ENCODE measurements around the gene RNF5.

The RNF5 gene

DNA sequence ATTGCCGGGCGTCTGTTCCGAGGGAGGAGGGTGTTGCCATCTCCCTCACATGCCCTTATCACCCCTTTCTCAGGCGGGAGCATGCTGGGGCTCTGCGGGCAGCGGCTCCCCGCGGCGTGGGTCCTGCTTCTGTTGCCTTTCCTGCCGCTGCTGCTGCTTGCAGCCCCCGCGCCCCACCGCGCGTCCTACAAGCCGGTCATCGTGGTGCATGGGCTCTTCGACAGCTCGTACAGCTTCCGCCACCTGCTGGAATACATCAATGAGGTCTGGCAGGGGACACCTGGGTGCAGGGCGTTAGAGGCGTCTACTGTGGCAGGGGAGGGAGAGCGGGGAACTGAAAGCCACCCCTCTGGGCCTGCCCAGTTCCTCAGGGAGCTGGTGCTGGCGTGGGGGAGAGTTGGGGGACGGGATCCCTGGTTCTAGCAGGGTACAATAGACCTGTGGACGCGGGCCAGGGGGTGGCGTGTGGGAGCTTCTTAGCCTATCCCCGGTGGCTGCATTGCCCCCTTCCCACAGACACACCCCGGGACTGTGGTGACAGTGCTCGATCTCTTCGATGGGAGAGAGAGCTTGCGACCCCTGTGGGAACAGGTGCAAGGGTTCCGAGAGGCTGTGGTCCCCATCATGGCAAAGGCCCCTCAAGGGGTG lies 23.6 kb upstream of the RNF5 start:
- peak overlapping the region; percentile 60 for H3K4me3 ChIP-seq (replicated peaks; ENCODE audit: low read depth, low read length)

DNA sequence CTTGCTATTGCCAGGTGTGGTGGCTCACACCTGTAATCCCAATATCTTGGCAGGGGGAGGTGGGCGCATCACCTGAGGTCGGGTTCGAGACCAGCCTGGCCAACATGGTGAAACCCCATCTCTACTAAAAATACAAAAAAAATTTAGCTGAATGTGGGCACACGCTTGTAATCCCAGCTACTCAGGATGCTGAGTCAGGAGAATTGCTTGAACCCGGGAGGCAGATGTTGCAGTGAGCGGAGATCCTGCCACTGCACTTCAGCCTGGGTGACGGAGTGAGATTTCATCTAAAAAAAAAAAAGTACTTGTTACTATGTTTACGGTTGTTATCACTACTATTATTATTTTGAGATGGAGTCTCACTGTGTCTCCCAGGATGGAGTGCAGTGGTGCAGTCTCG lies 21.3 kb upstream of the RNF5 start:
- no peaks in the 10 kb centered on the region; the same call in none of the 2 replicates for H3K27me3 ChIP-seq (replicated peaks; ENCODE audit: control insufficient read depth, insufficient read depth, low read length)
- H3K4me3 ChIP-seq (replicated peaks; ENCODE audit: low read depth, low read length), result no peak overlapping the region
- DNase-seq (ENCODE audit: extremely low read depth, insufficient read length), result no peak
- TF ChIP-seq, protein P1, sequence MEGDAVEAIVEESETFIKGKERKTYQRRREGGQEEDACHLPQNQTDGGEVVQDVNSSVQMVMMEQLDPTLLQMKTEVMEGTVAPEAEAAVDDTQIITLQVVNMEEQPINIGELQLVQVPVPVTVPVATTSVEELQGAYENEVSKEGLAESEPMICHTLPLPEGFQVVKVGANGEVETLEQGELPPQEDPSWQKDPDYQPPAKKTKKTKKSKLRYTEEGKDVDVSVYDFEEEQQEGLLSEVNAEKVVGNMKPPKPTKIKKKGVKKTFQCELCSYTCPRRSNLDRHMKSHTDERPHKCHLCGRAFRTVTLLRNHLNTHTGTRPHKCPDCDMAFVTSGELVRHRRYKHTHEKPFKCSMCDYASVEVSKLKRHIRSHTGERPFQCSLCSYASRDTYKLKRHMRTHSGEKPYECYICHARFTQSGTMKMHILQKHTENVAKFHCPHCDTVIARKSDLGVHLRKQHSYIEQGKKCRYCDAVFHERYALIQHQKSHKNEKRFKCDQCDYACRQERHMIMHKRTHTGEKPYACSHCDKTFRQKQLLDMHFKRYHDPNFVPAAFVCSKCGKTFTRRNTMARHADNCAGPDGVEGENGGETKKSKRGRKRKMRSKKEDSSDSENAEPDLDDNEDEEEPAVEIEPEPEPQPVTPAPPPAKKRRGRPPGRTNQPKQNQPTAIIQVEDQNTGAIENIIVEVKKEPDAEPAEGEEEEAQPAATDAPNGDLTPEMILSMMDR (IDR thresholded peaks at IDR 0.05; ENCODE audit: insufficient read depth, low read length, poor library complexity, severe bottlenecking), result no peak
- H3K36me3 ChIP-seq (ENCODE audit: control insufficient read depth, insufficient read depth, low read length), result no peaks in the 10 kb centered on the region

More for the DNA sequence above, 23.6 kb upstream of the RNF5 start:
- DNase-seq (ENCODE audit: extremely low read depth, insufficient read length), result no peak
- no peaks in the 10 kb centered on the region for H3K36me3 ChIP-seq (ENCODE audit: control insufficient read depth, insufficient read depth, low read length)
- peaks cover 1% of the 10 kb centered on the region for H3K27me3 ChIP-seq (replicated peaks; ENCODE audit: control insufficient read depth, insufficient read depth, low read length)
- TF ChIP-seq, protein P1 (IDR thresholded peaks at IDR 0.05; ENCODE audit: insufficient read depth, low read length, poor library complexity, severe bottlenecking), result peak; percentile 60

DNA sequence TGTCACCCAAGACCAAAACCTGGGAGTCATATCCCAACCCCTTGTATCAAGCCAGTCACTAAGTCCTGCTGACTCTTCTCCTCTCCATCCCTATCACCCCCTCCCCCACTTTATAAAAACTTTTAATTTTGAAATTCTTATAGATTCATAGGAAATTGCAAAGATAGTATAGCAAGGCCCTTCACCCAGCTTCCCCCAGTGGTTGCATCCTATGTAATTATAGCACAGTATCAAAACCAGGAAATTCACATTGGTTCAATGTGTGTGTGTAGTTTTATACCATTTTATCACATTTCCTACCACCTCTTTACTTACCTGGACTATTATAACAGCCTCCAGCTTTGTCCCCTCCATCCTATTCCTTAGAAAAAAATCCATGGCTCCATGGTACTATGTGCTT lies 20.2 kb upstream of the RNF5 start:
- Histone ChIP-seq H3K27me3 (replicated peaks; ENCODE audit: control insufficient read depth, insufficient read depth, low read length) (no peaks in the 10 kb centered on the region; the same call in 1 of the 2 replicates), H3K36me3 (ENCODE audit: control insufficient read depth, insufficient read depth, low read length) (no peaks in the 10 kb centered on the region), H3K4me3 (replicated peaks; ENCODE audit: low read depth, low read length) (no peak overlapping the region)
- TF ChIP-seq, protein P1 (IDR thresholded peaks at IDR 0.05; ENCODE audit: insufficient read depth, low read length, poor library complexity, severe bottlenecking), result no peak
- no peak for DNase-seq (ENCODE audit: extremely low read depth, insufficient read length)

DNA sequence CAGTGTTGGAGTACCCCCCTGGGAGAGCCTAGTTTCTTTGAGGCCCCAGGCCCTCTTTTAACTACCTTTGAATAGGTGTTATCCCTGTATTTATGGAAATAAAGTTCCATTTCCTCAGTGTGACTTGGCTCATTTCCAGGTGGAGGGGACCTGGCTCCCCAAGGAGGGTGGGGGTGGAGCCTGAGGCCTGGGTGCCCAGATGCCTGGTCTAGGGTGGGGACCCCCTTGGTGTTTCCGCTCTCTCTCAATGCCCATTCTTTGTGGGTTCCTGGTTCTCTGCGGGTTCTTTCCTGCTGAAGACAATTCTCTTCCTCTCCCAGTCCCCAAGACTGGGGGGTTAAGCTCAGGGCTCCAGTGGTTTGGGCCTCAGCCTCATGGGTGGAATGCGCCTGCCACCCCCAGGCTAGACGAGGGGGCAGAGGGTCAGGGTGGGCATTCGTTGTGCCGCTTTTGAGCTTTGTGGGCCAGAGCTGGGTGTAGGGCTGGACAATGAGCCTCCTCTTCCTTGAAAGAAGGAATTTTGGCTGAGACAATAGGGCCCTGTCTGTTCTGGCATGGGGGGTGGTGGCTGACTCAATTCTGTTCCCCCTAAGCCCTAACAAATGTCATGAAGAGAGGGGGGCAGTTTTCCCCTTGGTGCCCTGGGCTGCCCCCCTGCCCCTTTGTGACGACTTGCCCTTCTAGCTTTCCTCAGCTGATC lies 14.5 kb upstream of the RNF5 start:
- Histone ChIP-seq H3K4me3 (replicated peaks; ENCODE audit: low read depth, low read length) (no peak overlapping the region), H3K27me3 (replicated peaks; ENCODE audit: control insufficient read depth, insufficient read depth, low read length) (no peaks in the 10 kb centered on the region), H3K36me3 (ENCODE audit: control insufficient read depth, insufficient read depth, low read length) (peaks cover 2% of the 10 kb centered on the region)
- TF ChIP-seq, protein P1 (IDR thresholded peaks at IDR 0.05; ENCODE audit: insufficient read depth, low read length, poor library complexity, severe bottlenecking), result no peak
- no peak for DNase-seq (ENCODE audit: extremely low read depth, insufficient read length)

DNA sequence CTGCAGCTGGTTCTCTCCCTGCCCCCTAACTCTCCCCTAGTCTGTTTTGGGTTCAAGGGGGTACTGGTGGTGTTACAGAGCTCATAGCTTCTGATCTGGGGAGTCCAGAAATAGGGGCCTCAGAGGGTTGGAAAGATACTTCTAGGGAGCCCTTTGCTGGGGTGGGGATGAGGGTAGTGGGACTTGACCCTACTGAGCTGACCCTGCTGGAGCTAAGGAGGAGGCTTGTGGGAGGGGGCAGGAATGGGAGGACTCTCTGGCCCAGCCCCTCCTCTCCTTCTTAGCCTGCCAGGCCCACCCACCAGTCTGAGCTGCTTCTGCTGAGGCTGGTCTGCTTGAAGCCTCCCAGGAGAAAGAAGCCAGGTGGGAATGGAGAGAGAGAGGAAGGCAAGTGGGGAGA lies 13.9 kb upstream of the RNF5 start, which contains the start of gene EGFL8:
Gene EGFL8 (plus strand): TSS at position 301 of the 400 bp plus-strand sequence. CDS start 1,571 bp downstream, outside the sequence.
- Histone ChIP-seq H3K27me3 (replicated peaks; ENCODE audit: control insufficient read depth, insufficient read depth, low read length) (no peaks in the 10 kb centered on the region), H3K36me3 (ENCODE audit: control insufficient read depth, insufficient read depth, low read length) (peaks cover 5% of the 10 kb centered on the region), H3K4me3 (replicated peaks; ENCODE audit: low read depth, low read length) (no peak within 1 kb of the TSS)
- TF ChIP-seq, protein P1 (IDR thresholded peaks at IDR 0.05; ENCODE audit: insufficient read depth, low read length, poor library complexity, severe bottlenecking), result no peak
- no peak for DNase-seq (ENCODE audit: extremely low read depth, insufficient read length)
